GM12878 (cell line): ENCODE results near the gene OR51F1. TPM values are rescaled to one million over a fixed set of nuclear protein-coding genes. Genes with fewer than 3 reads are reported as not detected.

ENCODE experiments used
- ATAC-seq: fragments of 200-7000 bp; cut with Tn5 transposase; 3 replicates; pipeline ENCODE4 v1.9.1; 2020; ENCODE audit warnings: mild to moderate bottlenecking, moderate library complexity
- BruUV-seq: library from RNA; stranded (reverse); fragments of 400-500 nt; replicated peaks from 2 replicates; lab custom pipeline; 2021; lab: Mats Ljungman, UMichigan
- CTCF ChIA-PET: fragments of 300-600 bp; sonication (Branson Sonifier 250); formaldehyde crosslinking; extraction: SDS; loops from one replicate; lab custom pipeline; 2021; ENCODE audit warnings: inconsistent platforms; lab: Yijun Ruan, JAX
- POLR2A ChIA-PET: fragments of 350-600 bp; formaldehyde crosslinking; extraction: SDS; loops from one replicate; lab custom pipeline; 2021; ENCODE audit warnings: inconsistent platforms; lab: Charles Lee
- RAD21 ChIA-PET: fragments of 300-600 bp; sonication (Branson Sonifier 250); formaldehyde crosslinking; loops from one replicate; lab custom pipeline; 2023; ENCODE audit warnings: antibody characterized with exemption; ENCODE audit not compliant: unreplicated experiment; lab: Charles Lee
- SMC1A ChIA-PET: fragments of 300-600 bp; sonication (Branson Sonifier 250); formaldehyde crosslinking; loops from one replicate; lab custom pipeline; 2023; ENCODE audit not compliant: unreplicated experiment, uncharacterized antibody; lab: Charles Lee
- DNase-seq: peaks from one replicate; pipeline ENCODE4 v3.0.0-alpha.2; 2011; ENCODE audit warnings: low read depth, low spot score
- FAIRE-seq: peaks from 3 replicates; lab custom pipeline; 2011; peaks lifted over from hg19 to GRCh38; lab: Jason Lieb, UNC
- H2AFZ ChIP-seq: 2 replicates; pipeline ENCODE4 v1.6.0; 2011; ENCODE audit warnings: low read depth, low read length, control low read depth; ENCODE audit not compliant: control insufficient read depth
- H3K27ac ChIP-seq: 2 replicates; pipeline ENCODE4 v1.5.1; 2011; ENCODE audit warnings: control low read depth; ENCODE audit not compliant: control insufficient read depth, insufficient read depth
- H3K27me3 ChIP-seq, 2 experiments: replicated peaks in 1 of 2; 2 replicates each; pipeline versions ENCODE4 v1.6.0 to v1.6.1; 2011; ENCODE audit warnings: low read length in 1 of 2; ENCODE audit not compliant: control insufficient read depth in 2 of 2, insufficient read depth in 2 of 2
- H3K36me3 ChIP-seq, 2 experiments: 2 replicates each; pipeline ENCODE4 v1.5.1; 2011; ENCODE audit warnings: low read length in 1 of 2; ENCODE audit not compliant: control insufficient read depth in 2 of 2, insufficient read depth in 2 of 2
- H3K4me1 ChIP-seq: 2 replicates; pipeline ENCODE4 v1.6.1; 2011; ENCODE audit warnings: mild to moderate bottlenecking, low read length, moderate library complexity, mixed read lengths; ENCODE audit not compliant: control insufficient read depth, insufficient read depth
- H3K4me2 ChIP-seq: 2 replicates; pipeline ENCODE4 v1.6.0; 2011; ENCODE audit warnings: control low read depth; ENCODE audit not compliant: control insufficient read depth, insufficient read depth
- H3K4me3 ChIP-seq: fragments of 200-600 bp; sonication (generic); 2 replicates; pipeline ENCODE4 v1.5.1; 2016
- H3K79me2 ChIP-seq: 2 replicates; pipeline ENCODE4 v1.6.0; 2011; ENCODE audit warnings: low read length; ENCODE audit not compliant: control insufficient read depth, insufficient read depth
- H3K9ac ChIP-seq: 2 replicates; pipeline ENCODE4 v1.8.0; 2011; ENCODE audit warnings: low read length, control low read depth, mixed read lengths; ENCODE audit not compliant: control insufficient read depth, insufficient read depth
- H3K9me3 ChIP-seq: replicated peaks from 3 replicates; pipeline ENCODE4 v1.5.1; 2011; ENCODE audit warnings: mild to moderate bottlenecking, low read length; ENCODE audit not compliant: control insufficient read depth, insufficient read depth
- H4K20me1 ChIP-seq: 2 replicates; pipeline ENCODE4 v1.6.0; 2011; ENCODE audit not compliant: control insufficient read depth, insufficient read depth
- CEBPB ChIP-seq, 2 experiments: fragments of 150-350 bp in 1 of 2; IDR thresholded peaks; 2 replicates each; pipeline ENCODE4 v1.6.1; 2012 to 2014; ENCODE audit warnings: low read depth in 2 of 2, low read length in 2 of 2, borderline replicate concordance in 1 of 2, inconsistent platforms in 1 of 2
- CTCF ChIP-seq, 3 experiments: IDR thresholded peaks in 2 of 3; conservative IDR thresholded peaks in 1 of 3; 2 replicates each; pipeline ENCODE4 v1.5.1; 2011; ENCODE audit warnings: low read depth in 3 of 3, low read length in 3 of 3, mild to moderate bottlenecking in 3 of 3, control low read depth in 2 of 3, moderate library complexity in 2 of 3, inconsistent platforms in 1 of 3, mixed read lengths in 1 of 3; ENCODE audit not compliant: control insufficient read depth in 2 of 3, insufficient read depth in 1 of 3; ENCODE audit errors: extremely low read depth in 1 of 3
- MLLT1 ChIP-seq: fragments of 450-650 bp; IDR thresholded peaks from 2 replicates; pipeline ENCODE4 v1.6.1; 2016; ENCODE audit warnings: mild to moderate bottlenecking
- MYC ChIP-seq: IDR thresholded peaks from 2 replicates; pipeline ENCODE4 v1.6.1; 2011; ENCODE audit warnings: mild to moderate bottlenecking, low read length, moderate library complexity, inconsistent platforms; ENCODE audit not compliant: insufficient read depth, insufficient replicate concordance, insufficient read length, severe bottlenecking
- PRDM15 ChIP-seq: fragments of 450-650 bp; formaldehyde crosslinking; IDR thresholded peaks from 2 replicates; pipeline ENCODE4 v1.4.0; 2020; ENCODE audit warnings: mild to moderate bottlenecking, moderate library complexity
- SUPT20H ChIP-seq: IDR thresholded peaks from 2 replicates; pipeline ENCODE4 v1.6.1; 2011; ENCODE audit warnings: low read depth, mild to moderate bottlenecking, low read length, moderate library complexity, borderline replicate concordance; ENCODE audit not compliant: control insufficient read depth
- YBX1 ChIP-seq: fragments of 450-650 bp; IDR thresholded peaks from 2 replicates; pipeline ENCODE4 v1.6.1; 2016; ENCODE audit warnings: antibody characterized with exemption
- YY1 ChIP-seq: IDR thresholded peaks from 2 replicates; pipeline ENCODE4 v1.6.1; 2011; ENCODE audit warnings: low read depth, mild to moderate bottlenecking, low read length
- ZNF24 ChIP-seq: fragments of 450-650 bp; IDR thresholded peaks from 2 replicates; pipeline ENCODE4 v1.6.1; 2017; ENCODE audit warnings: antibody characterized with exemption, mild to moderate bottlenecking
- ZNF384 ChIP-seq: IDR thresholded peaks from 2 replicates; pipeline ENCODE4 v1.6.1; 2012; ENCODE audit warnings: low read depth, mild to moderate bottlenecking, low read length, improper control_type of control experiment, borderline replicate concordance
- WGBS: methylation state at CpG from one replicate; pipeline ENCODE4 v1.1.6; 2016; ENCODE audit warnings: low lambda C conversion rate; ENCODE audit not compliant: insufficient replicate concordance, insufficient coverage; ENCODE audit errors: missing lambda C conversion rate; 5-methylcytosine and 5-hydroxymethylcytosine counted together
- in situ Hi-C: fragments of 300-500 bp; cut with MboI; formaldehyde crosslinking; loops from 9 replicates; pipeline ENCODE4 v1.14.3; 2018; ENCODE audit warnings: mixed read lengths
- intact Hi-C: fragments of 100-400 bp; cut with micrococcal nuclease; formaldehyde crosslinking; loops from one replicate; pipeline ENCODE4 v1.14.2; 2022; ENCODE audit not compliant: unreplicated experiment
- polyA plus RNA-seq, 11 experiments: library from polyadenylated mRNA; depleted of rRNA in 4 of 11; unstranded in 6 of 11; stranded (reverse) in 5 of 11; fragments of >200 nt; fragmentation: Nextera tagmentation in 4 of 11; fragmentation: Illumina TruSeq in 1 of 11; extraction: Ambion mirVana in 4 of 11; extraction: Trizol in 1 of 11; gene quantifications; 1 replicate in 1 of 11; 2 replicates in 10 of 11; pipeline versions ENCODE4 v1.2.1 to v1.2.3, GENCODE V29; 2011 to 2016; ENCODE audit warnings: inconsistent platforms in 2 of 11, missing spikeins in 2 of 11, low read depth in 1 of 11
- total RNA-seq, 4 experiments: library from RNA; depleted of rRNA in 3 of 4; stranded (reverse); fragments of >200 nt in 3 of 4; fragmentation: Illumina TruSeq in 1 of 4; extraction: Trizol in 1 of 4; gene quantifications; 2 replicates each; pipeline versions ENCODE4 v1.2.1 to v1.2.3, GENCODE V29; 2013 to 2021
- TF ChIP-seq, protein P1 (sequence below): IDR thresholded peaks from 2 replicates; pipeline ENCODE4 v1.6.1; 2011; ENCODE audit warnings: borderline replicate concordance, low read depth, mild to moderate bottlenecking, moderate library complexity, low read length; ENCODE audit not compliant: insufficient read depth, poor library complexity, severe bottlenecking

The OR51F1 gene
- total and polyA plus RNA-seq, 10 of the 15 experiments (the other 5 are each of a cell fraction or from before 2014, with no cell fraction given): not detected

DNA sequence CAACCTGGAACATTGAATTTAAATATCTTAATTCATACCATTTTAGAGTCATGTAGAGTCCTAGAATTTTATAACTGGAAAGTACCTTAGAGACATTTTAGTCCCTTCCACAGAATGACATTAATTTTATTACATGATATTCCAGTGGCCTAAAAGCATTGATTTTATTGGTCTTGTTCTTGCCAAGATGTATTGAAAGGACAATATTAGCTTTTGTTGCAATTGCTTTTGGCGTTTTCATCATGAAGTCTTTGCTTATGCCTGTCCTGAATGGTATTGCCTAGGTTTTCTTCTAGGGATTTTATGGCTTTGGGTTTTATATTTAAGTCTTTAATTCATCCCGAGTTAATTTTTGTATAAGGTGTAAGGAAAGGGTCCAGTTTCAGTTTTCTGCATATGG, 29.0 kb downstream of the OR51F1 start (continued):
- TF ChIP-seq, protein P1, sequence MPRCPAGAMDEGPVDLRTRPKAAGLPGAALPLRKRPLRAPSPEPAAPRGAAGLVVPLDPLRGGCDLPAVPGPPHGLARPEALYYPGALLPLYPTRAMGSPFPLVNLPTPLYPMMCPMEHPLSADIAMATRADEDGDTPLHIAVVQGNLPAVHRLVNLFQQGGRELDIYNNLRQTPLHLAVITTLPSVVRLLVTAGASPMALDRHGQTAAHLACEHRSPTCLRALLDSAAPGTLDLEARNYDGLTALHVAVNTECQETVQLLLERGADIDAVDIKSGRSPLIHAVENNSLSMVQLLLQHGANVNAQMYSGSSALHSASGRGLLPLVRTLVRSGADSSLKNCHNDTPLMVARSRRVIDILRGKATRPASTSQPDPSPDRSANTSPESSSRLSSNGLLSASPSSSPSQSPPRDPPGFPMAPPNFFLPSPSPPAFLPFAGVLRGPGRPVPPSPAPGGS: no peak
- TF ChIP-seq YY1: no peak
- no peak for TF ChIP-seq CEBPB (IDR thresholded peaks at IDR 0.05; ENCODE audit: borderline replicate concordance in 1 of 2, low read depth in 2 of 2, low read length in 2 of 2)
- TF ChIP-seq MYC: no peak
- TF ChIP-seq CTCF (IDR thresholded peaks at IDR 0.05 in 2 of 3, conservative IDR thresholded peaks at IDR 0.05 in 1 of 3; ENCODE audit: control insufficient read depth in 2 of 3, extremely low read depth in 1 of 3, insufficient read depth in 1 of 3, low read depth in 3 of 3, low read length in 3 of 3): no peak

DNA sequence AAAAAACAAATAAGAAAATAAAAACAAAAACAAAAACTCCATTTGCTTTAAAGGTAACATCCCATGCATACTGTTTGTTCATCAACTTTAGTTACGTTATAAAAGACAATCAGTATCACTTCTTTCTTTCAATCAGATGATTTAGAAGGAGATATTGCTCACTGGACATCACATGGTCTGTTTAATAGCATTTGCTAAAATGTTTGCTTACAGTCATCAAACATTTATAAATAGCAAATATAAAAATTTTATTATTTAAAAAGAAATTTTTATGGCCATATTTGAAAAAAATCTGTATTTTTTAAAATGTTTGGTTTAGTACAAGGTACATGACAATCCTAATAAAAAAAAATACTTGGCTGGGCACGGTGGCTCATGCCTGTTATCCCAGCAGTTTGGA, 42.6 kb downstream of the OR51F1 start:
- 23% methylated on average over 2 of the region's 2 CpGs for WGBS
- Histone ChIP-seq H3K27me3 (no peaks in the 10 kb centered on the region), H4K20me1 (no peaks in the 10 kb centered on the region), H3K9ac (no peak overlapping the region), H3K4me2 (no peak overlapping the region), H3K27ac (no peak overlapping the region), H3K79me2 (no peaks in the 10 kb centered on the region), H2AFZ (no peak overlapping the region), H3K4me3 (no peak overlapping the region), H3K9me3 (no peaks in the 10 kb centered on the region), H3K4me1 (no peaks in the 10 kb centered on the region), H3K36me3 (no peaks in the 10 kb centered on the region)
- in situ Hi-C loops: no loop called here
- no TSS peak for BruUV-seq
- ChIA-PET RAD21 (no interaction called here), CTCF (interaction anchor here (1.2 kb wide), 1 partner anchor 12 kb away, joined by 5 read pairs; no protein-coding TSS in a partner anchor), POLR2A (no interaction called here), SMC1A (no interaction called here)
- DNase-seq: no peak
- intact Hi-C loops: no loop called here
- ATAC-seq: no peak
- FAIRE-seq: no peak
- TF ChIP-seq PRDM15 (CRISPR knock-in tag): no peak
- no peak for TF ChIP-seq SUPT20H
- TF ChIP-seq ZNF24: no peak
- TF ChIP-seq ZNF384: no peak
- no peak for TF ChIP-seq YBX1
- TF ChIP-seq MLLT1: no peak
